Hepatocyte (in vitro differentiated cells): ENCODE results near the gene SMAD7. TPM values are rescaled to one million over a fixed set of nuclear protein-coding genes. Genes with fewer than 3 reads are reported as not detected.

Experiments used
- DNase-seq: peaks from one replicate; pipeline ENCODE4 v3.0.0-alpha.2; 2016; ENCODE audit warnings: low spot score
- H2AFZ ChIP-seq: fragments of 200-600 bp; sonication (generic); 2 replicates; pipeline ENCODE4 v1.6.0; 2016; ENCODE audit warnings: antibody characterized with exemption, mild to moderate bottlenecking
- H3K27ac ChIP-seq: fragments of 200-600 bp; sonication (generic); 2 replicates; pipeline ENCODE4 v1.5.1; 2016; ENCODE audit warnings: mild to moderate bottlenecking
- H3K27me3 ChIP-seq: fragments of 200-600 bp; sonication (generic); 2 replicates; pipeline ENCODE4 v1.6.1; 2016
- H3K36me3 ChIP-seq: fragments of 200-600 bp; sonication (generic); replicated peaks from 2 replicates; pipeline ENCODE4 v1.5.1; 2016; ENCODE audit warnings: low read depth; ENCODE audit not compliant: insufficient read depth
- H3K4me1 ChIP-seq: fragments of 200-600 bp; sonication (generic); 2 replicates; pipeline ENCODE4 v1.5.1; 2016; ENCODE audit warnings: mild to moderate bottlenecking, moderate library complexity; ENCODE audit not compliant: insufficient read depth
- H3K4me2 ChIP-seq: fragments of 200-600 bp; sonication (generic); 2 replicates; pipeline ENCODE4 v1.6.0; 2016
- H3K4me3 ChIP-seq: fragments of 200-600 bp; sonication (generic); 2 replicates; pipeline ENCODE4 v1.5.1; 2016; ENCODE audit warnings: mild to moderate bottlenecking
- H3K79me2 ChIP-seq: fragments of 200-600 bp; sonication (generic); 2 replicates; pipeline ENCODE4 v1.6.0; 2017; ENCODE audit warnings: mild to moderate bottlenecking
- H3K9me2 ChIP-seq: fragments of 200-600 bp; sonication (generic); replicated peaks from 2 replicates; pipeline ENCODE4 v1.6.0; 2017; ENCODE audit warnings: mild to moderate bottlenecking; ENCODE audit not compliant: insufficient read depth
- H3K9me3 ChIP-seq: fragments of 200-600 bp; sonication (generic); 2 replicates; pipeline ENCODE4 v1.5.1; 2016; ENCODE audit warnings: low read depth, mild to moderate bottlenecking
- H4K20me1 ChIP-seq: fragments of 200-600 bp; sonication (generic); 2 replicates; pipeline ENCODE4 v1.6.0; 2016; ENCODE audit warnings: mild to moderate bottlenecking; ENCODE audit not compliant: insufficient read depth, poor library complexity, severe bottlenecking
- CTCF ChIP-seq: fragments of 200-600 bp; sonication (generic); IDR thresholded peaks from 2 replicates; pipeline ENCODE4 v1.5.1; 2016; ENCODE audit warnings: antibody characterized with exemption, mild to moderate bottlenecking; ENCODE audit not compliant: poor library complexity
- EZH2 ChIP-seq: fragments of 200-600 bp; sonication (generic); IDR thresholded peaks from 2 replicates; pipeline ENCODE4 v1.6.1; 2016; ENCODE audit warnings: antibody characterized with exemption, mild to moderate bottlenecking, borderline replicate concordance
- EZH2phosphoT487 ChIP-seq: fragments of 200-600 bp; sonication (generic); IDR thresholded peaks from one replicate; pipeline ENCODE4 v1.6.1; 2018; ENCODE audit warnings: antibody characterized with exemption, mild to moderate bottlenecking, low read depth, moderate library complexity; ENCODE audit not compliant: unreplicated experiment, severe bottlenecking
- WGBS: methylation state at CpG from one replicate; pipeline ENCODE4 v1.1.6; 2016; ENCODE audit warnings: low lambda C conversion rate; ENCODE audit errors: missing lambda C conversion rate; 5-methylcytosine and 5-hydroxymethylcytosine counted together
- polyA plus RNA-seq: library from polyadenylated mRNA; unstranded; fragments of >200 nt; fragmentation: Nextera tagmentation; extraction: Ambion mirVana; gene quantifications from 2 replicates; pipeline ENCODE4 v1.2.1, GENCODE V29; 2016
- total RNA-seq: library from RNA; depleted of rRNA; stranded (reverse); fragments of >200 nt; gene quantifications from 2 replicates; pipeline ENCODE4 v1.2.3, GENCODE V29; 2014

SMAD7 gene
- total and polyA plus RNA-seq, 2 experiments from 2014 or later, result 65.4 to 71.1 TPM

- no peak overlapping the region for H3K4me3 ChIP-seq
- no peak overlapping the region for H3K4me2 ChIP-seq
Observed at GRCh38 chr18:48904091-48904490, 46.7 kb downstream of the SMAD7 start.

GRCh38 chr18:48902856-48903601, 47.7 kb downstream of the SMAD7 start:
- H3K27ac ChIP-seq, result peak overlapping the region; percentile 92
- H3K9me2 ChIP-seq, result no peaks in the 10 kb centered on the region
- DNase-seq, result no peak
- H3K4me3 ChIP-seq, result no peak overlapping the region
- no peak overlapping the region for H2AFZ ChIP-seq
- no peak overlapping the region for H3K4me2 ChIP-seq
- WGBS, result 99% methylated on average over 8 of the region's 8 CpGs
- TF ChIP-seq EZH2phosphoT487, result no peak
- TF ChIP-seq CTCF, result no peak
- no peak for TF ChIP-seq EZH2
- no peaks in the 10 kb centered on the region for H3K9me3 ChIP-seq
- H4K20me1 ChIP-seq, result no peaks in the 10 kb centered on the region
- H3K27me3 ChIP-seq, result no peaks in the 10 kb centered on the region
- no peaks in the 10 kb centered on the region for H3K36me3 ChIP-seq
- H3K4me1 ChIP-seq, result peaks cover 12% of the 10 kb centered on the region
- no peaks in the 10 kb centered on the region for H3K79me2 ChIP-seq

More at GRCh38 chr18:48904091-48904490, 46.7 kb downstream of the SMAD7 start:
- no peak overlapping the region for H2AFZ ChIP-seq
- peaks cover 12% of the 10 kb centered on the region for H3K4me1 ChIP-seq
- no peaks in the 10 kb centered on the region for H3K9me3 ChIP-seq
- H3K27me3 ChIP-seq, result no peaks in the 10 kb centered on the region
- 87% methylated on average over 2 of the region's 2 CpGs for WGBS
- no peaks in the 10 kb centered on the region for H3K79me2 ChIP-seq
- H3K27ac ChIP-seq, result no peak overlapping the region
- no peak for DNase-seq
- no peaks in the 10 kb centered on the region for H4K20me1 ChIP-seq
- TF ChIP-seq EZH2 (no peak), CTCF (no peak), EZH2phosphoT487 (no peak)
- H3K36me3 ChIP-seq, result no peaks in the 10 kb centered on the region
- no peaks in the 10 kb centered on the region for H3K9me2 ChIP-seq

- Histone ChIP-seq H3K4me3 (no peak overlapping the region), H2AFZ (peak overlapping the region; percentile 14), H3K4me1 (peaks cover 12% of the 10 kb centered on the region), H4K20me1 (no peaks in the 10 kb centered on the region), H3K9me3 (no peaks in the 10 kb centered on the region), H3K79me2 (no peaks in the 10 kb centered on the region), H3K9me2 (no peaks in the 10 kb centered on the region), H3K36me3 (no peaks in the 10 kb centered on the region), H3K27me3 (no peaks in the 10 kb centered on the region), H3K27ac (peak overlapping the region; percentile 92), H3K4me2 (peak overlapping the region; percentile 47)
- TF ChIP-seq CTCF, result no peak
- TF ChIP-seq EZH2phosphoT487, result no peak
- TF ChIP-seq EZH2, result no peak
- DNase-seq, result peak; percentile 90
- 50% methylated on average over 27 of the region's 27 CpGs for WGBS
Observed at GRCh38 chr18:48902023-48902855, 48.5 kb downstream of the SMAD7 start.
